OCI-LY1 (cell line): ENCODE data around the gene ENPP3.

ENCODE experiments used
- EZH2 ChIP-seq: fragments of 200-600 bp; sonication (generic), shearing (Covaris generic); IDR thresholded peaks from 2 replicates; pipeline ENCODE4 v1.8.0; 2017; ENCODE audit warnings: borderline replicate concordance, mixed run types, mild to moderate bottlenecking, antibody characterized with exemption, low read length, moderate library complexity, mixed read lengths
- TF ChIP-seq, protein P1 (sequence below): fragments of 200-600 bp; sonication (generic), shearing (Covaris generic); IDR thresholded peaks from 2 replicates; pipeline ENCODE4 v1.5.1; 2017; ENCODE audit warnings: mild to moderate bottlenecking, antibody characterized with exemption, low read length, moderate library complexity, mixed read lengths

DNA sequence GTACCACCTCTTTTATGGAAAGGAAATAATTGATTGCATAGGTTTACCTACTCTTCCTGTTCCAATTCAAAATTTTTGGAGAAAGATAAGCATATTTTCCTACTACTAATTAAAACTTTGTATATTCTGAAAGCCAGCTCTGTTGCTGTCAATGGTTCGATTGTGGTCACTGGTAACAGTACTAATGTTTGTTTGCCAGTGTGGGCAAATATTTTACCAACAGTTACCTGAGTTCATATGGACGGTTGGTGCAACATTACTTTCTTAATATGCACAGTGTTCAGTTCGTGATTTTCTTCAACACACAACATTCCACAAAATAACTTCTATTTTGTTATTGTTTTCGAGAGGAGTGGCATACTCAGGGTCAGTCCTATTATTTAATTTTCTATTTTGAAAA is 90.8 kb downstream of the ENPP3 start:
- TF ChIP-seq, protein P1, sequence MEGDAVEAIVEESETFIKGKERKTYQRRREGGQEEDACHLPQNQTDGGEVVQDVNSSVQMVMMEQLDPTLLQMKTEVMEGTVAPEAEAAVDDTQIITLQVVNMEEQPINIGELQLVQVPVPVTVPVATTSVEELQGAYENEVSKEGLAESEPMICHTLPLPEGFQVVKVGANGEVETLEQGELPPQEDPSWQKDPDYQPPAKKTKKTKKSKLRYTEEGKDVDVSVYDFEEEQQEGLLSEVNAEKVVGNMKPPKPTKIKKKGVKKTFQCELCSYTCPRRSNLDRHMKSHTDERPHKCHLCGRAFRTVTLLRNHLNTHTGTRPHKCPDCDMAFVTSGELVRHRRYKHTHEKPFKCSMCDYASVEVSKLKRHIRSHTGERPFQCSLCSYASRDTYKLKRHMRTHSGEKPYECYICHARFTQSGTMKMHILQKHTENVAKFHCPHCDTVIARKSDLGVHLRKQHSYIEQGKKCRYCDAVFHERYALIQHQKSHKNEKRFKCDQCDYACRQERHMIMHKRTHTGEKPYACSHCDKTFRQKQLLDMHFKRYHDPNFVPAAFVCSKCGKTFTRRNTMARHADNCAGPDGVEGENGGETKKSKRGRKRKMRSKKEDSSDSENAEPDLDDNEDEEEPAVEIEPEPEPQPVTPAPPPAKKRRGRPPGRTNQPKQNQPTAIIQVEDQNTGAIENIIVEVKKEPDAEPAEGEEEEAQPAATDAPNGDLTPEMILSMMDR, result no peak
- no peak for TF ChIP-seq EZH2
